A673 (cell line): ENCODE measurements around the gene CPAMD8.

Experiments used
- EZH2 ChIP-seq: fragments of 200-600 bp; sonication (generic); IDR thresholded peaks from 2 replicates; pipeline ENCODE4 v1.6.1; 2017; ENCODE audit warnings: borderline replicate concordance, low read depth, mild to moderate bottlenecking, mixed read lengths, antibody characterized with exemption, low read length; ENCODE audit not compliant: poor library complexity, severe bottlenecking
- TF ChIP-seq, protein P1 (sequence below): fragments of 300-800, 200-600 bp; sonication (generic); conservative IDR thresholded peaks from 2 replicates; pipeline ENCODE4 v1.5.1; 2017; ENCODE audit warnings: low read depth, mild to moderate bottlenecking, antibody characterized with exemption, low read length, moderate library complexity, mixed read lengths

DNA sequence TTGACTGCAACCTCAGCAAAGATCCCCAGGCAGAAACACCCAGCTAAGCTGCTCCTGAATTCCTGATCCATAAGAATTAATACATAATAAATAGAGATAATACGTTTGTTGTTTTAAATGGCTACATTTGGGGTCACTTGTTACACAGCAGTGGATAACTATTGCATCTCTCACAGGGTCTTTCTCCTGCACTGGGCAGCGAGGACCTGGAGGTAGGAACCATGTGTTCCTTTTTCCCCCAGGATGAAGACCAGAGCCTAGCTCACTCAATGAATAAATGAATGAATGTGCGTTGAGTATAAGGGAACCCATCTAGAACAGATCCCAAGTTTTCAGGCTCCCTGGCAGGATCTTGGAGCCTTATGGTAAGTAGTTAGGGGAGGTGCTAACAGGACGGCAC lies 107.1 kb downstream of the CPAMD8 start:
- TF ChIP-seq, protein P1, sequence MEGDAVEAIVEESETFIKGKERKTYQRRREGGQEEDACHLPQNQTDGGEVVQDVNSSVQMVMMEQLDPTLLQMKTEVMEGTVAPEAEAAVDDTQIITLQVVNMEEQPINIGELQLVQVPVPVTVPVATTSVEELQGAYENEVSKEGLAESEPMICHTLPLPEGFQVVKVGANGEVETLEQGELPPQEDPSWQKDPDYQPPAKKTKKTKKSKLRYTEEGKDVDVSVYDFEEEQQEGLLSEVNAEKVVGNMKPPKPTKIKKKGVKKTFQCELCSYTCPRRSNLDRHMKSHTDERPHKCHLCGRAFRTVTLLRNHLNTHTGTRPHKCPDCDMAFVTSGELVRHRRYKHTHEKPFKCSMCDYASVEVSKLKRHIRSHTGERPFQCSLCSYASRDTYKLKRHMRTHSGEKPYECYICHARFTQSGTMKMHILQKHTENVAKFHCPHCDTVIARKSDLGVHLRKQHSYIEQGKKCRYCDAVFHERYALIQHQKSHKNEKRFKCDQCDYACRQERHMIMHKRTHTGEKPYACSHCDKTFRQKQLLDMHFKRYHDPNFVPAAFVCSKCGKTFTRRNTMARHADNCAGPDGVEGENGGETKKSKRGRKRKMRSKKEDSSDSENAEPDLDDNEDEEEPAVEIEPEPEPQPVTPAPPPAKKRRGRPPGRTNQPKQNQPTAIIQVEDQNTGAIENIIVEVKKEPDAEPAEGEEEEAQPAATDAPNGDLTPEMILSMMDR, result no peak
- TF ChIP-seq EZH2, result no peak
